HepG2 (cell line): ENCODE measurements around the gene WDR31. TPM values are rescaled to one million over a fixed set of nuclear protein-coding genes. Genes with fewer than 3 reads are reported as not detected.

ENCODE experiments used
- ARNTL ChIP-seq: sonication (generic); formaldehyde crosslinking; IDR thresholded peaks from 2 replicates; pipeline ENCODE4 v1.4.0; 2020; ENCODE audit warnings: mild to moderate bottlenecking, missing genetic modification reagents
- ESRRA ChIP-seq: sonication (generic); formaldehyde crosslinking; IDR thresholded peaks from 2 replicates; pipeline ENCODE4 v1.5.1; 2020; ENCODE audit warnings: mild to moderate bottlenecking, low read depth, missing genetic modification reagents
- FOXC1 ChIP-seq: sonication (generic); formaldehyde crosslinking; IDR thresholded peaks from 2 replicates; pipeline ENCODE4 v1.8.0; 2022; ENCODE audit warnings: mild to moderate bottlenecking, missing genetic modification reagents, borderline replicate concordance
- JUND ChIP-seq: sonication (generic); formaldehyde crosslinking; IDR thresholded peaks from 2 replicates; pipeline ENCODE4 v1.8.0; 2022; ENCODE audit warnings: mild to moderate bottlenecking, missing genetic modification reagents
- MAX ChIP-seq: IDR thresholded peaks from 2 replicates; pipeline ENCODE4 v1.6.1; 2012; ENCODE audit warnings: inconsistent platforms
- ONECUT2 ChIP-seq: sonication (generic); formaldehyde crosslinking; IDR thresholded peaks from 2 replicates; pipeline ENCODE4 v1.4.0; 2020; ENCODE audit warnings: missing genetic modification reagents
- SP1 ChIP-seq, 2 experiments: fragments of 450-650 bp in 1 of 2; sonication (generic) in 1 of 2; formaldehyde crosslinking in 1 of 2; IDR thresholded peaks; 2 replicates each; pipeline versions ENCODE4 v1.4.0 to v1.6.1; 2016 to 2020; ENCODE audit warnings: missing genetic modification reagents in 1 of 2
- ZBTB38 ChIP-seq: sonication (generic); formaldehyde crosslinking; IDR thresholded peaks from 2 replicates; pipeline ENCODE4 v1.5.1; 2020; ENCODE audit warnings: mild to moderate bottlenecking, missing genetic modification reagents
- ZNF484 ChIP-seq: sonication (generic); formaldehyde crosslinking; IDR thresholded peaks from 2 replicates; pipeline ENCODE4 v1.5.1; 2020; ENCODE audit warnings: mild to moderate bottlenecking, low read depth, missing genetic modification reagents, borderline replicate concordance
- ZSCAN5A ChIP-seq: sonication (generic); formaldehyde crosslinking; IDR thresholded peaks from 2 replicates; pipeline ENCODE4 v1.8.0; 2022; ENCODE audit warnings: mild to moderate bottlenecking, missing genetic modification reagents, borderline replicate concordance
- polyA plus RNA-seq, 8 experiments: library from polyadenylated mRNA; depleted of rRNA in 3 of 8; stranded (reverse) in 7 of 8; unstranded in 1 of 8; fragments of >200 nt; fragmentation: Illumina TruSeq in 4 of 8; extraction: Trizol in 4 of 8; gene quantifications; 2 replicates each; pipeline versions ENCODE4 v1.2.1 to v1.2.3, GENCODE V29; 2011 to 2016; ENCODE audit warnings: low read depth in 4 of 8, missing spikeins in 1 of 8, mixed read lengths in 1 of 8; ENCODE audit not compliant: insufficient read depth in 1 of 8
- total RNA-seq, 5 experiments: library from RNA; depleted of rRNA; stranded (reverse); fragments of >200 nt; fragmentation: Illumina TruSeq; extraction: Trizol; gene quantifications; 2 replicates each; pipeline ENCODE4 v1.2.3, GENCODE V29; 2016; ENCODE audit warnings: low read depth in 1 of 5
- TF ChIP-seq, protein P1 (sequence below): sonication (generic); formaldehyde crosslinking; IDR thresholded peaks from 2 replicates; pipeline ENCODE4 v1.5.1; 2020; ENCODE audit warnings: mild to moderate bottlenecking, missing genetic modification reagents, moderate library complexity

The WDR31 gene
- total and polyA plus RNA-seq, 2 of the 13 experiments (the other 11 are each of a cell fraction or from before 2014, with no cell fraction given) = 0.33 to 1.7 TPM

- TF ChIP-seq ZSCAN5A (CRISPR knock-in tag) = no peak
- no peak for TF ChIP-seq ONECUT2 (CRISPR knock-in tag)
- no peak for TF ChIP-seq FOXC1
- TF ChIP-seq, protein P1, sequence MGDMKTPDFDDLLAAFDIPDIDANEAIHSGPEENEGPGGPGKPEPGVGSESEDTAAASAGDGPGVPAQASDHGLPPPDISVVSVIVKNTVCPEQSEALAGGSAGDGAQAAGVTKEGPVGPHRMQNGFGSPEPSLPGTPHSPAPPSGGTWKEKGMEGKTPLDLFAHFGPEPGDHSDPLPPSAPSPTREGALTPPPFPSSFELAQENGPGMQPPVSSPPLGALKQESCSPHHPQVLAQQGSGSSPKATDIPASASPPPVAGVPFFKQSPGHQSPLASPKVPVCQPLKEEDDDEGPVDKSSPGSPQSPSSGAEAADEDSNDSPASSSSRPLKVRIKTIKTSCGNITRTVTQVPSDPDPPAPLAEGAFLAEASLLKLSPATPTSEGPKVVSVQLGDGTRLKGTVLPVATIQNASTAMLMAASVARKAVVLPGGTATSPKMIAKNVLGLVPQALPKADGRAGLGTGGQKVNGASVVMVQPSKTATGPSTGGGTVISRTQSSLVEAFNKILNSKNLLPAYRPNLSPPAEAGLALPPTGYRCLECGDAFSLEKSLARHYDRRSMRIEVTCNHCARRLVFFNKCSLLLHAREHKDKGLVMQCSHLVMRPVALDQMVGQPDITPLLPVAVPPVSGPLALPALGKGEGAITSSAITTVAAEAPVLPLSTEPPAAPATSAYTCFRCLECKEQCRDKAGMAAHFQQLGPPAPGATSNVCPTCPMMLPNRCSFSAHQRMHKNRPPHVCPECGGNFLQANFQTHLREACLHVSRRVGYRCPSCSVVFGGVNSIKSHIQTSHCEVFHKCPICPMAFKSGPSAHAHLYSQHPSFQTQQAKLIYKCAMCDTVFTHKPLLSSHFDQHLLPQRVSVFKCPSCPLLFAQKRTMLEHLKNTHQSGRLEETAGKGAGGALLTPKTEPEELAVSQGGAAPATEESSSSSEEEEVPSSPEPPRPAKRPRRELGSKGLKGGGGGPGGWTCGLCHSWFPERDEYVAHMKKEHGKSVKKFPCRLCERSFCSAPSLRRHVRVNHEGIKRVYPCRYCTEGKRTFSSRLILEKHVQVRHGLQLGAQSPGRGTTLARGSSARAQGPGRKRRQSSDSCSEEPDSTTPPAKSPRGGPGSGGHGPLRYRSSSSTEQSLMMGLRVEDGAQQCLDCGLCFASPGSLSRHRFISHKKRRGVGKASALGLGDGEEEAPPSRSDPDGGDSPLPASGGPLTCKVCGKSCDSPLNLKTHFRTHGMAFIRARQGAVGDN (CRISPR knock-in tag) = peak; percentile 76
- TF ChIP-seq ARNTL = 0 out of 2 replicates have a peak, but pooled peaks have one; percentile 38
- TF ChIP-seq SP1 (IDR thresholded peaks at IDR 0.05) = no peak
- TF ChIP-seq SP1 (CRISPR knock-in tag; IDR thresholded peaks at IDR 0.05) = 0 out of 2 replicates have a peak, but pooled peaks have one; percentile 16
- no peak for TF ChIP-seq JUND
- TF ChIP-seq ZBTB38 (CRISPR knock-in tag) = peak; percentile 60; the same call in 1 of the 2 replicates
- no peak for TF ChIP-seq ESRRA
- TF ChIP-seq ZNF484 (CRISPR knock-in tag) = no peak
- TF ChIP-seq MAX = 0 out of 2 replicates have a peak, but pooled peaks have one; percentile 23
Observed at GRCh38 chr9:113369855-113370140, 29.7 kb upstream of the WDR31 start (continued).
